ENCODE measurements around the gene TCIRG1.

The TCIRG1 gene

DNA sequence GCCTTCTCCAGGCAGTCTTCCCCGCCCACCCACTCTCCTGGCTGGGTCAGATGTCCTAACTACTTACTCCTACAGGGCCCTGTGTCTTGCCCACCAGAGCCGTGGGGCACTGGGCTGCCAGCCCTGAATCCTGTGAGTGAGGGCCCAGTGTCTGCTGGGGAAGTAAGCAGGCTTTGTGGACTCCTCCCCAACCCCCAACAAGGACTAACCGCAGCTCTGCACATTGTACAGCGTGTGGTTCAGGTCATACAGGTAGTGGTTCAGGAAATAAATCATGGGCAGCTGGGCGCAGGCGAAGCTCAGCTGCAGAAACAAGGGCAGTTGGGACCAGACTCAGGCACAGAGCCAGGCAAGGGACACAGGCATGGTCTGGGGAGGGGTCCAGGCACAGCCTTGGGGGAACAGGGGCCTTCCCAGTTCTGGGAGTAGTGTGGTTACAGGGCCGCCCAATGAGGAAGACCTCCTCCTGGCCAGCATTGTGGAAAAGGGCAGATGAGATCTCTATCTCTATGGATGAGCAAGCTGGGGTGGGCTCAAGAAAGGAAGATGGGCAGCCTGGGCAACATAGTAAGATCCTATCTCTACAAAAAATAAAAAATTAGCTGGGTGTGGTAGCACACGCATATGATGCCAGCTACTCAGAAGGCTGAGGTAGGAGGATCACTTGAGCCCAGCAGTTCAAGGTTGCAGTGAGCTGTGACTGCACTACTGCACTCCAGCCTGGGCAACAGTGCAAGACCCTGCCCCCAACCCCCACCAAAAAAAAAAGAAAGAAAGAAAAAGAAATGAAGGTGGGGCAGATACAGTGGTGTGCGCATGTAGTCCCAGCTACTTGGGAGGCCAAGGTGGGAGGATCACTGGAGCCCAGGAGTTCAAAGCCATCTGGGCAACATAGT, 40.4 kb upstream of the TCIRG1 start:
- H3K4me1 Mint-ChIP-seq (ENCODE audit: low read depth in 2 of 2): peaks cover 29 to 35% of the 10 kb centered on the region in 2 donors
- peak; percentile 74 for ATAC-seq (replicated peaks)
- peak overlapping the region; percentile 65 to 77 for H3K4me3 Mint-ChIP-seq
- H3K9me3 Mint-ChIP-seq: no peaks in the 10 kb centered on the region
- no peak for DNase-seq
- peaks cover 9% of the 10 kb centered on the region for H3K36me3 Mint-ChIP-seq (ENCODE audit: insufficient read depth)
- no peaks in the 10 kb centered on the region for H3K27me3 Mint-ChIP-seq
- peak overlapping the region; percentile 71 to 89 for H3K27ac Mint-ChIP-seq

GRCh38 chr11:67999201-67999629, 39.6 kb upstream of the TCIRG1 start:
- Mint-ChIP-seq H3K4me3 (no peak overlapping the region), H3K4me1 (ENCODE audit: low read depth in 2 of 2) (peaks cover 28 to 33% of the 10 kb centered on the region in 2 donors), H3K27ac (peak overlapping the region in 1 of 2 donors; percentile 71), H3K27me3 (no peaks in the 10 kb centered on the region), H3K9me3 (no peaks in the 10 kb centered on the region), H3K36me3 (ENCODE audit: insufficient read depth) (peaks cover 12% of the 10 kb centered on the region)
- no peak for DNase-seq
- ATAC-seq (replicated peaks): no peak

- H3K27ac Mint-ChIP-seq: no peak overlapping the region
- H3K4me3 Mint-ChIP-seq: no peak overlapping the region
- H3K27me3 Mint-ChIP-seq: no peaks in the 10 kb centered on the region
- DNase-seq (no peak), ATAC-seq (replicated peaks) (no peak)
- H3K9me3 Mint-ChIP-seq: no peaks in the 10 kb centered on the region
- H3K4me1 Mint-ChIP-seq (ENCODE audit: low read depth in 2 of 2): peaks cover 33 to 35% of the 10 kb centered on the region in 2 donors
- H3K36me3 Mint-ChIP-seq (ENCODE audit: insufficient read depth): peaks cover 16% of the 10 kb centered on the region
Observed at GRCh38 chr11:67999704-68000103, 39.1 kb upstream of the TCIRG1 start.

DNA sequence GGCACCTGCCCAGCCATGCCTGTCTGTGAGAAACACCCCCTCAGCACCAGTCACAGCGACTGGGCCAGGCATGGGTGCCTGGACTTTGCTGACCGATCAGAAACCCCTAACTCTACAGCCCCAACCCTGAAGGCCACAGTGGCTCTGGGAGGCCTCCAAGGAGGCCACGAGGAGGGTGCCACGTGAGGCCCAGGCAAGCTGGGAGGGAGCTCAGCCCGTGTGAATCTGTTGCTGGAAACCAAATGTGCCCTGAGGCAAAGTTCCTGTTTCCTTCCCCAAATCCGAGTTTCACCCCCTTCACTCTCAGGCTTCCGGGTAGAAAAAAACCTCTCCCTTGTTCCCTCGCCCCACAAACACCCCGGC, 36.3 kb upstream of the TCIRG1 start:
- Mint-ChIP-seq H3K9me3 (no peaks in the 10 kb centered on the region), H3K4me3 (peak overlapping the region; percentile 61 to 74), H3K36me3 (ENCODE audit: insufficient read depth) (peaks cover 16% of the 10 kb centered on the region), H3K27me3 (no peaks in the 10 kb centered on the region), H3K4me1 (ENCODE audit: low read depth in 2 of 2) (peaks cover 27 to 29% of the 10 kb centered on the region in 2 donors), H3K27ac (peak overlapping the region; percentile 46 to 65)
- no peak for ATAC-seq (replicated peaks)
- DNase-seq: no peak

- H3K27me3 Mint-ChIP-seq: no peaks in the 10 kb centered on the region
- ATAC-seq (replicated peaks) (peak; percentile 80), DNase-seq (peak; percentile 49 to 59 (median 57))
- H3K9me3 Mint-ChIP-seq: no peaks in the 10 kb centered on the region
- peaks cover 15% of the 10 kb centered on the region for H3K36me3 Mint-ChIP-seq (ENCODE audit: insufficient read depth)
- peak overlapping the region; percentile 74 to 86 for H3K4me3 Mint-ChIP-seq
- H3K27ac Mint-ChIP-seq: peak overlapping the region; percentile 46 to 65
- peaks cover 24 to 25% of the 10 kb centered on the region in 2 donors for H3K4me1 Mint-ChIP-seq (ENCODE audit: low read depth in 2 of 2)
Observed at GRCh38 chr11:68002938-68003845, 35.6 kb upstream of the TCIRG1 start.

DNA sequence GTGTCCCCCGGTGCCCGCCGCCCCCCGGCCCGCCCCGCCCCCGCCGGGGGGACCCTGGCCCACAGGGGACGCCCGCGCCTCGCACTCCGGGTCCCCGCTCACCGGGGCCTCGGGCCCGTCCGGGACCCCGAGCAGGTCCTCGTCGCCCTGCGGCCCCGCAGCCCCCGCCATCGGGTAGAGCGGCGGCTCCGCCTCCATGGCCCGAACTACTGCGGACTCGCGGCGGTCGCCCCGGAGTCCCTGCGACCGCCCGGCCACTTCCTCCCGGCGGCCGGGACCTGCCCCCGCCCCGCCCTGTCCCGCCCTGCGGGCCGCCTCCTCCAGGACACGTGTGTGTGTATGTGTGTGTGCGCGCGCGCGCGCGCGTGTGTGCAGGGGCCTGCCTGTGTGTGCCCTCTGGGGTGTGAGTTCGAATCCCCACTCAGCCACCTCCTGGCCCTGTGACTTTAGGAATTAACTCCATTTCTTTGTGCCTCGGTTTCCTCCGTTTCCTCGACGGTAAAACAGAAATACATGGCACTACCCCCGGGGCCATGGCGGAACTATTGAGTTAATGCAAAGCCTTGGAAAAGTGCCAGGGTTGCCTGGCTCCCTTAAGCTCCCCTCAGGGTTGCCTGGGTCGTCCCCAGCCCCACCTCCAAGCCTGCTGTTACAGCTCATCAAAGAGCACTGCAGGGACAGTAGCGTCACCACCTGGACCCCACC, 34.8 kb upstream of the TCIRG1 start, which contains the start of gene UNC93B1:
UNC93B1 (minus strand) TSS at position 252 of the 705 bp plus-strand sequence; CDS start at position 198, 54 bp downstream.
- Mint-ChIP-seq H3K36me3 (ENCODE audit: insufficient read depth) (peaks cover 13% of the 10 kb centered on the region), H3K27ac (peak within 1 kb of the TSS; percentile 89 to 92), H3K4me1 (ENCODE audit: low read depth in 2 of 2) (peaks cover 18 to 19% of the 10 kb centered on the region in 2 donors), H3K27me3 (no peaks in the 10 kb centered on the region), H3K9me3 (no peaks in the 10 kb centered on the region), H3K4me3 (peak within 1 kb of the TSS; percentile 84 to 86)
- ATAC-seq (replicated peaks): peak; percentile 87
- peak; percentile 67 to 71 (median 69) for DNase-seq

DNA sequence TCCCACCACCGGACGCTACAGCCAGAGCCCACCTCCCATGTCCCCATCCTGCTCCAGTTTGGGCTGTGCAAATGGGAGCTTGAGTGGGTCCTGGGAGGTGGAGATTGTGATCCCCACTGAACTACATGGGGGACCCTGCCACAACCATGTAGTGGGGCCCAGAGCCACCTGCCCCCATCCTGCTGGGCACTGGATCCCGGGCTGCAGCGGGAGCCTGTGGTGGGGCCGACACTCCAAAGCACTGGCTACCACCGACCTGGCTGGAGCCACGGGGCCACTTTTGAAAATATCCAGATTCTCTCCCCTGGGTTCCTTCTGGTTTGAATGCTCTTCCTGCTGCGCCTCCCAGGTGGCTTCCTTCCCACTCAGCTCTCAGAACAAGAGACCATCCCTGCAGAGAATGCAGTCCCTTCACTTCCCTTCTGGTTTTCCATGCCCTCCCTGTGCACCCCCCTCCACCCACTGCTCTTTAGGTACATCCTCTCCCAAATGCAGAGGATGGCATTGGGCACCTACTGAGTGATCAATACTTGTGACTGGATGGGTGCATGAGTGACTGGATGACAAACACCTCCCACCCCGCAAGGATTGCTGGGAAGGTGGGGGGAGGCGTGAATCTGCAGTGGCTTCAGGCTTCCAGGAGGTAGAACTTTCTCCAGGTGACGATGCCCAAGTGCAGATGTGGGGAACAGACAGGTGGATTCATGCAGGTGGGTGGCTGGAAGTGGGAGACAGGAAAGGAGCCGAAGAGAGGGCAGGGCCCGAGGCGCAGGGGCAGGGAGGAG, 34.1 kb upstream of the TCIRG1 start:
- peak overlapping the region; percentile 89 to 92 for H3K27ac Mint-ChIP-seq
- H3K36me3 Mint-ChIP-seq (ENCODE audit: insufficient read depth): peaks cover 13% of the 10 kb centered on the region
- no peak for DNase-seq
- H3K4me1 Mint-ChIP-seq (ENCODE audit: low read depth in 2 of 2): peaks cover 19 to 20% of the 10 kb centered on the region in 2 donors
- H3K27me3 Mint-ChIP-seq: no peaks in the 10 kb centered on the region
- no peaks in the 10 kb centered on the region for H3K9me3 Mint-ChIP-seq
- no peak for ATAC-seq (replicated peaks)
- peak overlapping the region; percentile 84 to 86 for H3K4me3 Mint-ChIP-seq

DNA sequence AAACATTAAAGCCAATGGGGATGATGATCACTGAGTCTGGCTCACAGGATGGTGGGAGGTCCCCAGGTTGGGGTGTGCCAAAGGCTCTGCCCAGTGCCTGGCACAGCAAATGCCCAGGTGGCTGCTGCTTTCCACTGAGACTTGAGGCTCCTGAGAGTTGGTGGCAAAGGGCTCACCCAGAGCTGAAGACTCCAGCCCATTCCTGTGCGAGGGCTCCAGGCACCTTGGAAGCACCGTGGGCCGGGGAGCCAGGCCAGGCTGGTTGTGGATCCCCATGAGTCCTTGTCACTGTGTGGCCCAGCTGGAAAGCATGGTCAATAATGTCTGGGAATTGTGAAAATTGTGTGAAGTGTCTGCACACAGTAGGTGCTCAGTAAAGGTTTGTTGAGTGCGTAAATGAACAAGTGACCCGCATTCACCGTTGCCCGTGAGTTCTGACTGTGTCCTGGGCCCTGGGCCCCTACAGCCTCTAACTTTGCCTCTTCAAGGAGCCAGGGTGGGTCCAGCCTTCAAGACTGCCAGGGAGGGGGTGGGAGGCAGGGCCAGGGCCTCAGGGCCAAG, 32.1 kb upstream of the TCIRG1 start:
- H3K27ac Mint-ChIP-seq: no peak overlapping the region
- no peaks in the 10 kb centered on the region for H3K27me3 Mint-ChIP-seq
- ATAC-seq (replicated peaks): no peak
- H3K36me3 Mint-ChIP-seq (ENCODE audit: insufficient read depth): peaks cover 13% of the 10 kb centered on the region
- H3K4me3 Mint-ChIP-seq: no peak overlapping the region
- H3K4me1 Mint-ChIP-seq (ENCODE audit: low read depth in 2 of 2): peaks cover 19 to 23% of the 10 kb centered on the region in 2 donors
- DNase-seq: no peak
- H3K9me3 Mint-ChIP-seq: no peaks in the 10 kb centered on the region

- Mint-ChIP-seq H3K4me3 (no peak overlapping the region), H3K36me3 (ENCODE audit: insufficient read depth) (peaks cover 10% of the 10 kb centered on the region), H3K27ac (no peak overlapping the region), H3K4me1 (ENCODE audit: low read depth in 2 of 2) (peaks cover 14 to 18% of the 10 kb centered on the region in 2 donors), H3K27me3 (no peaks in the 10 kb centered on the region), H3K9me3 (no peaks in the 10 kb centered on the region)
- ATAC-seq (replicated peaks) (no peak), DNase-seq (no peak)
Observed at GRCh38 chr11:68007498-68008380, 31.1 kb upstream of the TCIRG1 start.

- Mint-ChIP-seq H3K36me3 (ENCODE audit: insufficient read depth) (peaks cover 9% of the 10 kb centered on the region), H3K4me1 (ENCODE audit: low read depth in 2 of 2) (peaks cover 11 to 16% of the 10 kb centered on the region in 2 donors), H3K4me3 (no peak overlapping the region), H3K27ac (peak overlapping the region in 1 of 2 donors; percentile 73), H3K9me3 (no peaks in the 10 kb centered on the region), H3K27me3 (peaks cover 0 to 2% of the 10 kb centered on the region in 2 donors)
- DNase-seq (no peak), ATAC-seq (replicated peaks) (no peak)
Observed at GRCh38 chr11:68008381-68009337, 30.2 kb upstream of the TCIRG1 start.

Data from effector memory CD8-positive, alpha-beta T cell (primary cell).